ENCODE data around the gene RAB4A. TPM values are rescaled to one million over a fixed set of nuclear protein-coding genes. Genes with fewer than 3 reads are reported as not detected.
A peak's percentile ranks its signal among the peaks of the same experiment; 100 is the strongest.

Gene RAB4A
- total and polyA plus RNA-seq, 2 of the 13 experiments (the other 11 are each of a cell fraction or from before 2014, with no cell fraction given) = 56.0 to 80.1 TPM

- 0 out of 2 replicates have a peak, but pooled peaks have one; percentile 70 for TF ChIP-seq KIAA2018 (CRISPR knock-in tag; IDR thresholded peaks at IDR 0.05; ENCODE audit: borderline replicate concordance)
- TF ChIP-seq ZNF672 (CRISPR knock-in tag; IDR thresholded peaks at IDR 0.05) = no peak
- peak; percentile 19; the same call in 1 of the 2 replicates for TF ChIP-seq STAG1 (CRISPR knock-in tag; IDR thresholded peaks at IDR 0.05)
- peak; percentile 94; the same call in 1 of the 2 replicates for TF ChIP-seq ZNF558 (CRISPR knock-in tag; IDR thresholded peaks at IDR 0.05; ENCODE audit: borderline replicate concordance)
- no peak for TF ChIP-seq ZSCAN22 (CRISPR knock-in tag; IDR thresholded peaks at IDR 0.05)
- TF ChIP-seq JUN (CRISPR knock-in tag; IDR thresholded peaks at IDR 0.05) = 0 out of 2 replicates have a peak, but pooled peaks have one; percentile 28
- no peak for TF ChIP-seq ZBTB7A (CRISPR knock-in tag; IDR thresholded peaks at IDR 0.05)
- TF ChIP-seq GABPB1 (CRISPR knock-in tag; IDR thresholded peaks at IDR 0.05) = peak; percentile 93
- TF ChIP-seq ZBTB33 (CRISPR knock-in tag; IDR thresholded peaks at IDR 0.05) = no peak
- TF ChIP-seq DR1 (CRISPR knock-in tag; IDR thresholded peaks at IDR 0.05) = no peak; the same call in 1 of the 2 replicates
- peak; percentile 100 for TF ChIP-seq MAX (IDR thresholded peaks at IDR 0.05)
- TF ChIP-seq FOXC1 (CRISPR knock-in tag; IDR thresholded peaks at IDR 0.05; ENCODE audit: borderline replicate concordance) = peak; percentile 97; the same call in 1 of the 2 replicates
- TF ChIP-seq ARID4A (CRISPR knock-in tag; IDR thresholded peaks at IDR 0.05; ENCODE audit: borderline replicate concordance) = peak; percentile 95; the same call in 1 of the 2 replicates
Observed at GRCh38 chr1:229270547-229271447, at the start of gene RAB4A (continued).

Data from HepG2 (cell line).